SK-MEL-5 (cell line): Measurements from ENCODE around the gene PPP1CC. TPM values are rescaled to one million over a fixed set of nuclear protein-coding genes. Genes with fewer than 3 reads are reported as not detected.
"Not testable (repeated sequence)": the region's sequence is repeated elsewhere in the genome, so short reads cannot be mapped to it uniquely, and the experiment has no call there.

Experiments
- DNase-seq: peaks from one replicate; pipeline ENCODE4 v3.0.0-alpha.2; 2016; ENCODE audit warnings: low read depth, low spot score
- in situ Hi-C: cut with HindIII; loops from 2 replicates; pipeline ENCODE4 v1.10.0; 2016; ENCODE audit warnings: low sequenced_read_pairs, high pct_unique_total_duplicates, low pct_unique_long_range_greater_than_20kb
- polyA plus RNA-seq, 2 experiments: library from polyadenylated mRNA; depleted of rRNA; stranded (reverse); fragments of >200 nt; gene quantifications; 2 replicates each; pipeline ENCODE4 v1.2.3, GENCODE V29; 2015
- total RNA-seq: library from RNA; depleted of rRNA; stranded (reverse); fragments of >200 nt; shearing (Covaris generic); gene quantifications from 2 replicates; pipeline ENCODE4 v1.2.3, GENCODE V29; 2014; rRNA removed

The PPP1CC gene
- total RNA-seq, result 197 and 208 TPM in 2 replicates
- polyA plus RNA-seq (2015; cell fraction: cytosol; rRNA removed), result 159 and 176 TPM in 2 replicates
- polyA plus RNA-seq (2015; cell fraction: nucleus; rRNA removed), result 212 and 228 TPM in 2 replicates

DNA sequence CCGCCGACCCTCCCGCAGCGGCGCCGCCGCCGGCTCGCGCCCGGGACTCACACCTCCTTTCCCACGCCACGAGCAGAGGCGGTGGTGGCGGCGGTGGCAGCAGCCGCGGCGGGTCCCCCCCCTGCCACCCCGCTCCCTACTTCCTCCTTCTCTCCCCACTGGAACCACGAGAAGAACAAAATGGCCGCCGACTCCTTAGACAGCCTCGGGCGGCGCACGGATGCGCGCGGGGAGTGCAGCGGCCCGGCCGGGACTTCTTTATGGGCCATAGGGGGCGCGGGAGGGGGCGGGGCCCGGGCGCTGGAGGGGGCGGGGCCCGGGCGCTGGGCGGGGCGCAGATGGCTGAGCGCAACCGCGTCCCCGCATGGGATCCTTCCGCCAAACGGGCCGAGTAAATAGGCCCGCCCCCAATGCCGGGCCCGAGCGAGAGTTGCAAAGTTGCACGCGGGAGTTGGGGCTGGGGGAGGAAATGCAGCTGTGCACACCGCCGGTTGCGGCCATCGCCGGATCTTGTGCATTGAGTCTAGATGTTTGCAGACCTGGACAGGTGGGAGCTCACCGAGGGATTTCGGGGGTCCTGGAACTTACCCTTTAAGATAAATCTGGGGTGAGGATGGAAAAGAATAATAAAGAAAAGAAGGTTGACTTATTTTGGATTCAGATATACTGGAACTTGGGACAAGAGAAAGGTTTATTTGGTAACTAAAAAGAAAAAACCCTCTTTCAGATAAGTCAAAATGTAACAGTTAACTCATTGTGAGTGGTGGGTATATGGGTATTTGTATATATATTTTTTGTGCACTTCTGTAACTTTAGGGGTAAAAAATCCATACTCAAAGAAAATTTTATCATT, at the start of gene PPP1CC:
TSS of gene PPP1CC (minus strand) at position 174 of the 853 bp plus-strand sequence. CDS start 184 bp downstream, outside the sequence.
- peak; percentile 94 for DNase-seq
- in situ Hi-C loops, result no loop called here

DNA sequence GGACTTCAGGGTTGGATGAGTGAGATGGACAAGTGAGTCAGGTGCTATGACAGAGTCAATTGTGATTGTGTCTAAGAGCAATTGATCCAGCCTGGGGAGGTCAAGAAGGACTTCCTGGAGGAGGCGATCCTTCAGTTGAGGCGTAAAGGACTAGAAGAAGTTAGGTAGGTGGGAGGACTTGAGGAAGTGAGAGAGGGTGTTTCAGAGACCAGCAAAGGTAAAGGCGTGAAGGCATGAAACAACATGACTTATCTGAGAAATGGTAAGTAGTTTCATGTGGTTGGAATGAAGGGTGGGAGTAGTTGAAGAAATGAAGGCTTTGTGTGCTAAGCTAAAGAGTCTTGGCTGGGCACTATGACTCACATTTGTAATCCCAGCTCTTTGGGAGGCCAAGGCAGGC, 48.9 kb upstream of the PPP1CC start:
- DNase-seq, result no peak
- in situ Hi-C loops, result no loop called here

DNA sequence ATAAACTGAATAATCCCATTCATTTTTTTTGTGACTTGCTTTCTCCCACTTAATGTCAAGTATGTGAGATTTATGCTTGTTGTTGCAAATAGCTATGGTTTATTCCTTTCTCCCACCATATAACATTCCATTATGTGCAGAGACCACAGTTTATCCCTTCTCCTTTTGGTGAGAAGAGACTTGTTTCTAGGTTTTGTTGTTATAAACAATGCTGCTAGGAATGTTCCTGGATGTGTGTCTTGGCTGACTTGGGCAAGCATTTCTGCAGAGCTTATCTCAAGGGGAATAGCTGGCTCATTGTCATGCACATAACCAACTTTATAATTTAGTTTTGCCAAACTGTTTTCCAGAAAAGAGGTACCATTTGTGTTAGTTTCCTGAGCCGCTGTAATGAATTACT, 47.6 kb upstream of the PPP1CC start:
- in situ Hi-C loops, result no loop called here
- no peak for DNase-seq

DNA sequence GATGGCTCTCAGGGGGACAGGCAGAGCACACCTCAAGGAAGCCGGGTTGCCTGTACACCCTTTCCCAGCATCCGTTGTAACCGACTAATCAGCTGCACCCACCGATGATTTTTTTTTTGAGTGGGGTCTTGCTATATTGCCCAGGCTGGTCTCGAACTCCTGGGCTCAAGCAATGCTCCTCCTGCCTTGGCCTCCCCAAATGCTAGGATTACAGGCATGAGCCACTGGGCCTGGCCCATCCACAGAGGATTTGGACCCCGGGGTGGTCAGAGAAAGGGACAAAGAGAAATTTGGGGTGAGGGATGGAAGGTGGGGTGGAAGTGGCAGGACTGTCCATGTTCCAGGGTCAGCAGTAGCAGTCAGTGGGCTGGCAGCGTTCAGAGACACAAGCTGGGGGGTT, 43.3 kb upstream of the PPP1CC start:
- in situ Hi-C loops, result no loop called here
- no peak for DNase-seq

DNA sequence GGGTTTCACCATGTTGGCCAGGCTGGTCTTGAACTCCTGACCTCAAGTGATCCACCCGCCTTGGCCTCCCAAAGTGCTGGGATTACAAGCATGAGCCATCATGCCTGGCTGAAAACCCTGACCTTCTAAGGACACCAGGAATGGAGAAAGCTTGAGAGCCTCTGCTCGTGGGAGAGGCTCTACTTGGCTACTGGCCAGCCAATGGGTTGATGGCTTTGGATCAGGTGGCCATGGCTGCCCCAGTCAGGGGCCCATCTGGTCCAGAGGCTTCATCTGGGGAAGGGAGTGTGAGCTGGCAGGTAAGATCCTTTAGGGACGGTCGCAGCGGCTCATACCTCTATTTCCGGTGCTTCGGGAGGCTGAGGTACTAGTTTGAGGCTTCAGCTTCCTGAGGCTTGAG, 42.5 kb upstream of the PPP1CC start:
- in situ Hi-C loops, result no loop called here
- peak; percentile 18 for DNase-seq

DNA sequence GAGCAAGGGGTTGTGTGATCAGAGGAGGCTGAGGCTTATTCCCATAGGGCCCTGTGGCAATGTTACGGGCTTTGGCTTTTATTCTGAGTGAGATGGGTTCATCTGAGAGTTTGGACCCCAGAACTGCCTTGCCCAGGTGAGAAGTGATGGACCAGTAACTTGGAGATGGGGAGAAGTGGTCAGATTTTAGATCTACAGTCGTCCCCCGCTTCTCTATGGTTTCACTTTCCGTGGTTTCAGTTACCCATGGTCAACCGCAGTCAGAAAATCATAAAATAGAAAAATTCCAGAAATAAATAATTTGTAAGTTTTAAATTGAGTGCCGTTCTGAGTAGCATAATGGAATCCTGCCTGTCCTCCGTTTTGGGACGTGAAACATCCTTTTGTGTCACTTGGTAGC, 40.2 kb upstream of the PPP1CC start:
- no peak for DNase-seq
- in situ Hi-C loops, result no loop called here

DNA sequence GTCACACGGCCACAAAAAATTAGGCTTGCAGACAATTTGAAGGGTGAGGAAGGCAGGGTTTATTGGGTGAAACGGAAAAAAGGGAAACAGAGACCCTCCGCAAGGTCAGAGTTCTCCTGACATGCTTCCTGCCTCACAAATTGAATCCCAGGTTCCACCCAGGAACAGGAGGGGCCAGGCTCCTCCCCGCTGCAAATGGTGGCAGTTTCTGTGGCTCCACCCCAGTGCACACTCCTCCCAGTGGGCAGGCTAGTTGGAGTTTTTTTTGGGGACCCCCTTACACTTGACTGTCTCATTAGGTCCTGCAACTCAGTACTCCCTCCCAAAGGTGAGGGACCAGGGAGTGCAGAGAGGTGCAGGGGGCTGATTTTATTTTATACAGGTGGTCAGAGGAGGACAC, 39.4 kb upstream of the PPP1CC start:
- DNase-seq, result no peak
- in situ Hi-C loops, result no loop called here

DNA sequence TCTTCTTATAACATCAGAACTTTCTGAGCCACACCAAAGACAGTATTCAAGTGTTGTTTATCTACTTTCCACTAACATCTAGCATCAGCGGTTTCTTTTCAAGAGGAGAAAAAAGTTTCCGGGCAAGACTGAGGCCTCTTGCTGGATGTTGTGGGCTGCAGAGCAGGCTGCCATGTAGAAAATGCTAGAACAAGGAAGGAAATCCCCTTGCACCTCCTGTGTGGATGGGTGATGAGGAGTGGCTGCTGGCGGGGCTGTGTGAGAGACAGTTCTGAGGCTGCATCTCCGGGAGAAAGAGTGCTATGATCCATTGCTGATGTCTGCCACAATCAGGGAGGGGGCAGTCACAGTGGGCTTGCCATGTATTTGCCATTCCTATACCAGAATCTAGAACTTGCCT, 37.8 kb upstream of the PPP1CC start:
- in situ Hi-C loops, result no loop called here
- no peak for DNase-seq

DNA sequence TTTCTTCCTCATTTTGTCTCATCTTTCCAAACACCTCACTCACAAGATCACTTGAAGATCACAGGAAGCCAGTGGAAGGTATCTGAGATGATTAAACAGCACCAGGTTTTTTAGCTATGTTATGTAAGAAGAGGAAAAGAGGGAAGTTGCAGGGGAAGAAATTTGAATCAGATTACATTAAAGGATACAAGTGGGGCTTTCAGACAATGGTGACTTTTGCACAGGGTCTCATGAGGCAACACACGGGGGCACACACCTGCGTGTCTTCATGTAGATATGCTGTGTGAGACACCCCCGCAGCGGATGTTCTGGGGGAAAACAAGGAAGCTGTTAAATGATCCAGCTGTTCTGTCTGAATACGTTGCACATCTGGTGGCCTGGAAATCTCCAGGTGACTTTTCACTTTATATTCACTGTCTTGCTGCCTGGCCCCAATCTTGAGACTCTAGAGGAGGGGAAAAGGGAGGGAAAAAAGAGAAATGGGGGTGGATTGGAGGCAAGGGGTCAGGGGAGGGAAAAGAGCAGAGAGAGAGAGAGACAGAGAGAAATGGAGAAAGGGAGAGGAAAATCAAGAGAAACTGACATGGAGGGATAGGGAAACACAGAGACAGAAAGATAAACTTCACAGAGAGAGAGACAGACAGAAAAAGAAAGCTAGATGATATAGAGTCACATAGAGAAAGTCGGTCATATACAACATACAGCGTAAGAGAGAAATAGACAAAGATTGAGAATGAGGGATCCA, 36.3 kb upstream of the PPP1CC start:
- no peak for DNase-seq
- in situ Hi-C loops, result no loop called here

DNA sequence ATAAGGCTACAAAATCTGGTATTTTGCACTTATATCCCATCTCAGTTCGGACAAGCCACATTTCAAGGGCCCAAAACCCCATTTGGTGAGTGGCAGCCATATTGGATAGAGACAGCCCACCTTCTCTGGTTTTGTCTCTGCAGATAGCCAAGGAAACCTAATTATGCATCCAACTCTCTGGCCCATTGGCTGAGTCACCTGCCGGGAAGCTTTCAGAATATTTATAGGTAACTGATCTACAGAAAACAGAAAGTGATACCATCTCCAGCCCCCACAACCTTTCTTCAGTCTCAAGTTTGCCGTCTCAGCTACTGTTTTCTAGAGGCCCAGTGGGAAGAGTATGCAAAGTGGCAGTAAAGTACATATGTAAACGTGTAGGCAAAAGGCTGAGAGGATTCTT, 33.7 kb upstream of the PPP1CC start:
- DNase-seq, result no peak
- in situ Hi-C loops, result no loop called here

DNA sequence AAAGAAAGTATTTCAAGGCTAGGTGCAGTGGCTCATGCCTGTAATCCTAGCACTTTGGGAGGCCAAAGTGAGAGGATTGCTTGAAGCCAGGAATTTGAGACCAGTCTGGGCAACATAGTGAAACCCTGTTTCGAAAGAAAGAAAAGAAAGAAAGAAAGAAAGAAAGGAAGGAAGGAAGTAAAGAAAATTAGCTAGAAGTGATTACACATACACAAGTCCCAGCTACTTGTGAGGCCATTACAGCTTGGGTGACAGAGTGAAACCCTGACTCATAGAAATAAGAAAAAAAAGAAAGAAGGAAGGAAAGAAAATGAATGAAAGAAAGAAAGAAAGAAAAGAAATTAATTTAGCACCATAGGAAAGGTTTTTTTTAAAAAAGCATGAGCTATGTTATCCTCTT, 33.3 kb upstream of the PPP1CC start:
- in situ Hi-C loops, result no loop called here
- DNase-seq, result no peak

DNA sequence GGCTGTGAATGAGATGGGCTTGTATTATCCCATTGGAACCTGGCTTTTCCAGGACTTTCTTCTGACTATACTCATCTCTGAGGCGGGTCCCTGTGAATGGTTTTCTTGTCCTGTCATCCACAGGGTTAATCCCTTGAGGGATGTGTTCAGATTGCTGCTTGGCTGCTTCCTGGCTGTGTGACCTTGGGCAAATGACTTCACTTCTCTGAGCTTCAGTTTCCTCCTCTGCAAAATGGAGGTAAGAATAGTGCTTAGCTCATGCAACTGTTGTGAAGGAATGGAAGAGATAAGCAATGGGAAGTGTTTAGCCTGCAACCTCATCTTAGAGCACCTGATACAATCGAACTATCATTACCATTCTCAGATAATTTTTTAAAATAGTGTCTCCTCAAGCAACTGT, 32.1 kb upstream of the PPP1CC start:
- DNase-seq, result no peak
- in situ Hi-C loops, result no loop called here

DNA sequence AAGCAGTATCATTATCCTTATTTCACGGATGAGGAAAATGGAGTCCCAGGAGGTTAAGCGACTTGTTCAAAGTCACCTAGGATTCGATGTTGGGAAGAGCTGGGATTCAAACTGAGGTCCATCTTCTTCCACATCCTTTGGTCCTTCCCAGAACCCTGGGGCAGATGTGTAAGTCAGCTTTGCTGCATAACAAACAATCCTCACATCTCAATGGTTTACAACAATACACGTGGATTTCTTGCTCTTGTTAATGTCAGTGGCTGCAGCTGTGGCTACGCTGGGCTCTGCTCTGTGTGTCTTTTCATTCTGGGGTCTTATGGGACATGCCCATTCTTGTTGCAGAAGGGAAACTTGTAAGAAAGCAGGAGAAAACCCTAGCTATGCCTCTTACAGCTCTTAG, 26.3 kb upstream of the PPP1CC start:
- in situ Hi-C loops, result no loop called here
- no peak for DNase-seq

DNA sequence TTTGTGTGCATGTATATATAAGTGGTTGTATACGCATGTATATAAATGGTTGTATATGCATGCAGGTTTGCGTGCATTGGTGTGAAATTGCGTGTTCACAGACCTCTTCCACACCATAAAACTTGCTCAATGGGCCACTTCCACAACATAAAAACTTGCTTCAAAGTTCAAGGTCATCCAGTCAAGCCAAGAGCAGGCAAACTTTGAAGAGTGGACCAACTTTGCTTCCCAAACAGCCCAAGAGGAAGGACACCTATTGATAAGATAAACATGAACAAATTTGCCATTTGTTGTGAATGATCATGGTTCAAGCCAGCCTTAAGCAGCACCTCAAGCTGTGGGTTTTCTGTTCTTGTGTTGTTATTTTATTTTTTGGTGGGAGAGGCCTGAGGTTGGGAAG, 25.2 kb upstream of the PPP1CC start:
- no peak for DNase-seq
- in situ Hi-C loops, result no loop called here

DNA sequence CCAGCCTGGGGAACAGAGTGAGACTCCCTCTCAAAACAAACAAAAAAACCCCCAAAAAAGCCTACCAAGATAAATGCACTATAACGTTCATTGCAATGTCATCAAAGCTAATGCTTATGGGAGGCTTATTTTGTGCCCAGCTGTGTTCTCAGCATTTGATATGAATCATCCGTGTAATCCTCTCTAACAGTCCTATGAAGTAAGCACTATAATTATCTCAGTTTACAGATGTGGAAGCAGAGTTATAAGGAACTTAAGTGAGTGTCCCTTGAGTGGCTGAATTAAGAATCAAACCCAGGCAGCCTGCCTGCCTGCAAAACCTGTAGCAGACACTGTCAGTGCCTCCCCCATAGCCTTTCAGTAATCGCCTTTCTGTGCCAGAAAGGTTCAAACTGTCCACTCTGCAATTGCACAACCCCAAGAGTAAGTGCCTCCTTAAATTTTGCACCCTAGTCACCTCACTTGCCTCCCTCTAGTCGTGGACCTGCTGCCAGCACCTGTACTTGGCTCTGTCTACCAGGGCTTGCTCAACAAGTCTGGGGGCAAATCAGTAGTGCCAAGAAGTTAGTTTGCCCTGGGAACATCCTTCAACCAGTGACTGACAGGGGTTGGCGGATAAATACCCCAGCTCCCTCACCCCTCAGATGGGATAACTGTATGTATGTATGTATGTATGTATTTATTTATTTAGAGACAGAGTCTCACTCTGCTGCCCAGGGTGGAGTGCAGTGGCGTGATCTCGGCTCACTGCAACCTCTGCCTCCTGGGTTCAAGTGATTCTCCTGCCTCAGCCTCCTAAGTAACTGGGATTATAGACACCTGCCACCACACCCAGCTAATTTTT, 23.8 kb upstream of the PPP1CC start:
- no peak for DNase-seq
- in situ Hi-C loops, result no loop called here

DNA sequence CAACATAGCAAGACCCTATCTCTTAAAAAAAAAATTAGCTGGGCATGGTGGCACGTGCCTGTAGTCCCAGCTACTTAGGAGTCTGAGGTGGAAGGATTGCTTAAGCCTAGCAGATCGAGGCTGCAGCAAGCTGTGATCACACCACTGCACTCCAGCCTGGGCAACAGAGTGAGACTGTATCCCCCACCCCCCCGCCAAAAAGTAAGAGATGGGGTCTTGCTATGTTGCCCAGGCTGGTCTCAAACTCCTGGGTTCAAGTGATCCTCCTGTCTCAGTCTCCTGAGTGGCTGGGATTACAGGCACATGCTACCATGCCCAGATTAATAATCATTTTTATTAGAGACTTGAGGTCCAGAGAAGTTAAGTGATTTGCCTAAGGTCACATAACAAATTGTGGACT, 22.9 kb upstream of the PPP1CC start:
- in situ Hi-C loops, DNase-seq: not testable (repeated sequence)

DNA sequence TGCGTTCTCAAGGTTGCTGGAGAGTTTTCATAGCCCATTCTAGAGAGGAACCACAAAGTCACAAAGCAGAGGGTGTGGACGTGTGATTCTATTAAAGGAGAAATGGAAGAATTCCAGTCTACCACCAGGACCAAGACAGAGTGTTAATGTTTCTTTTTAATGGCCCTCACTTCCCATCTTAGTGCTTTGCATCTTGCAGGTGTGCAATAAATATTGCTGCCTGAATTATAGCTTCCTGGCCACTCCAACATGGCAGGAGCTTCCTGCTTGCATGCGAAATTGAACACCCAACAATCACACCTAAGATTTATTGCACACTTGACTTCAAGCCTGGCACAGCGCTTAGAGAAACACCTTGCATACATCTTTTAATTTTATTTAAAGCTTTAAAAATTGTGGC, 22.4 kb upstream of the PPP1CC start:
- in situ Hi-C loops, result no loop called here
- DNase-seq, result no peak

DNA sequence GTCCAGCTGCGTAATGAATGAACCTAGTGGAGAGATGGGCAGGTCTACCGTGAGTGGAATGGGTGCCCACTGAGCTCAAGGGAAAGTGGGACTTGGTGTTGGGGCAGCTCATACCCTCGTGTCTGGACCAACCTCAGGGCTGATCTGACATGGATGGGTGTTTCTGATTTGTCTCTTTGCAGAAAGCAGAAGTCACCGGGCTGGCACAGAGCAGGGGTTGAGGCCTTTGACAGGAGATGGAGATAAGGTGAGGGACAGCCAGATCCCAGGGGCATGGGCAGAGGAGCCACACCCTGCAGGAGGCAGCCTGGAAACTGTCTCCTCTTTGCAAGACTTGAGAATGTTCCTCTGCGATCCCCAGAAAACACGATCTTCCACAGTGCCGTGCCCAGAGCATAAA, 20.9 kb upstream of the PPP1CC start:
- DNase-seq, result no peak
- in situ Hi-C loops, result no loop called here
